HepG2 (cell line): Measurements from ENCODE around the gene SYS1. TPM values are rescaled to one million over a fixed set of nuclear protein-coding genes. Genes with fewer than 3 reads are reported as not detected.

Source experiments
- ATF4 ChIP-seq, 2 experiments: fragments of 450-650 bp in 1 of 2; sonication (generic) in 1 of 2; formaldehyde crosslinking; IDR thresholded peaks; 2 replicates each; pipeline versions ENCODE4 v1.5.0 to v1.8.0; 2020 to 2022; ENCODE audit warnings: mild to moderate bottlenecking in 1 of 2, missing genetic modification reagents in 1 of 2
- HIVEP1 ChIP-seq: sonication (generic); formaldehyde crosslinking; IDR thresholded peaks from 2 replicates; pipeline ENCODE4 v1.4.0; 2020; ENCODE audit warnings: mild to moderate bottlenecking, missing genetic modification reagents
- ISX ChIP-seq: sonication (generic); formaldehyde crosslinking; conservative IDR thresholded peaks from 2 replicates; pipeline ENCODE4 v1.5.0; 2020; ENCODE audit warnings: missing genetic modification reagents
- JUND ChIP-seq: sonication (generic); formaldehyde crosslinking; IDR thresholded peaks from 2 replicates; pipeline ENCODE4 v1.8.0; 2022; ENCODE audit warnings: mild to moderate bottlenecking, missing genetic modification reagents
- KLF16 ChIP-seq, 2 experiments: sonication (generic) in 1 of 2; formaldehyde crosslinking in 1 of 2; IDR thresholded peaks; 2 replicates each; pipeline versions ENCODE4 v1.6.1 to v1.8.0; 2016 to 2023; ENCODE audit warnings: missing genetic modification reagents in 2 of 2, missing compliant biosample characterization in 1 of 2
- MAFF ChIP-seq: IDR thresholded peaks from 2 replicates; pipeline ENCODE4 v1.6.1; 2011; ENCODE audit warnings: low read depth, low read length, improper control_type of control experiment
- MNT ChIP-seq: fragments of 450-650 bp; IDR thresholded peaks from 2 replicates; pipeline ENCODE4 v1.6.1; 2016
- NFAT5 ChIP-seq: sonication (generic); formaldehyde crosslinking; IDR thresholded peaks from 2 replicates; pipeline ENCODE4 v1.4.0; 2020; ENCODE audit warnings: missing genetic modification reagents
- RELA ChIP-seq: sonication (generic); formaldehyde crosslinking; IDR thresholded peaks from 2 replicates; pipeline ENCODE4 v1.4.0; 2020; ENCODE audit warnings: missing genetic modification reagents
- SMAD1 ChIP-seq: sonication (generic); formaldehyde crosslinking; IDR thresholded peaks from 2 replicates; pipeline ENCODE4 v1.4.0; 2020; ENCODE audit warnings: missing genetic modification reagents, low read depth, mild to moderate bottlenecking, borderline replicate concordance
- SMC3 ChIP-seq: IDR thresholded peaks from 2 replicates; pipeline ENCODE4 v1.6.1; 2011; ENCODE audit warnings: low read length, improper control_type of control experiment
- TARDBP ChIP-seq: sonication (generic); formaldehyde crosslinking; IDR thresholded peaks from 2 replicates; pipeline ENCODE4 v1.8.0; 2022; ENCODE audit warnings: mild to moderate bottlenecking, missing genetic modification reagents
- TCF12 ChIP-seq, 2 experiments: fragments of 450-650 bp in 1 of 2; sonication (generic) in 1 of 2; formaldehyde crosslinking in 1 of 2; IDR thresholded peaks; 2 replicates each; pipeline versions ENCODE4 v1.6.1 to v1.8.0; 2017 to 2022; ENCODE audit warnings: antibody characterized with exemption in 1 of 2, mild to moderate bottlenecking in 1 of 2, missing genetic modification reagents in 1 of 2, moderate library complexity in 1 of 2
- ZC3H4 ChIP-seq: sonication (generic); formaldehyde crosslinking; IDR thresholded peaks from 2 replicates; pipeline ENCODE4 v1.4.0; 2020; ENCODE audit warnings: missing genetic modification reagents, borderline replicate concordance
- ZNF687 ChIP-seq: sonication (generic); formaldehyde crosslinking; IDR thresholded peaks from 2 replicates; pipeline ENCODE4 v1.5.1; 2020; ENCODE audit warnings: mild to moderate bottlenecking, missing genetic modification reagents, moderate library complexity
- polyA plus RNA-seq, 8 experiments: library from polyadenylated mRNA; depleted of rRNA in 3 of 8; stranded (reverse) in 7 of 8; unstranded in 1 of 8; fragments of >200 nt; fragmentation: Illumina TruSeq in 4 of 8; extraction: Trizol in 4 of 8; gene quantifications; 2 replicates each; pipeline versions ENCODE4 v1.2.1 to v1.2.3, GENCODE V29; 2011 to 2016; ENCODE audit warnings: low read depth in 4 of 8, missing spikeins in 1 of 8, mixed read lengths in 1 of 8; ENCODE audit not compliant: insufficient read depth in 1 of 8
- total RNA-seq, 5 experiments: library from RNA; depleted of rRNA; stranded (reverse); fragments of >200 nt; fragmentation: Illumina TruSeq; extraction: Trizol; gene quantifications; 2 replicates each; pipeline ENCODE4 v1.2.3, GENCODE V29; 2016; ENCODE audit warnings: low read depth in 1 of 5

SYS1 gene
- total and polyA plus RNA-seq, 2 of the 13 experiments (the other 11 are each of a cell fraction or from before 2014, with no cell fraction given): 38.3 to 65.6 TPM

- no peak for TF ChIP-seq MAFF
- TF ChIP-seq TARDBP: peak; percentile 98
- TF ChIP-seq SMC3: peak; percentile 94
- peak; percentile 63; the same call in 1 of the 2 replicates for TF ChIP-seq JUND (CRISPR knock-in tag)
- peak; percentile 76 for TF ChIP-seq MNT
- peak in 1 of 2 experiments; percentile 73; a peak in 1 of 4 replicates for TF ChIP-seq ATF4 (CRISPR knock-in tag; IDR thresholded peaks at IDR 0.05)
- TF ChIP-seq KLF16 (CRISPR knock-in tag; IDR thresholded peaks at IDR 0.05): peak in 1 of 2 experiments; percentile 99; a peak in 2 of 4 replicates
- TF ChIP-seq RELA (CRISPR knock-in tag): peak; percentile 43; the same call in 1 of the 2 replicates
- TF ChIP-seq HIVEP1 (CRISPR knock-in tag): peak; percentile 98
- no peak for TF ChIP-seq TCF12 (IDR thresholded peaks at IDR 0.05)
- no peak; the same call in 1 of the 2 replicates for TF ChIP-seq TCF12 (CRISPR knock-in tag; IDR thresholded peaks at IDR 0.05)
- TF ChIP-seq ISX: peak; percentile 43; the same call in 1 of the 2 replicates
- peak; percentile 98; the same call in 1 of the 2 replicates for TF ChIP-seq SMAD1 (CRISPR knock-in tag)
- no peak; the same call in 1 of the 2 replicates for TF ChIP-seq ZC3H4 (CRISPR knock-in tag)
- TF ChIP-seq ZNF687: peak; percentile 97
- peak; percentile 84 for TF ChIP-seq NFAT5 (CRISPR knock-in tag)
Observed at GRCh38 chr20:45362804-45363610, at the start of gene SYS1 (continued).
